ENCODE data around the gene PEDS1. TPM values are rescaled to one million over a fixed set of nuclear protein-coding genes. Genes with fewer than 3 reads are reported as not detected.
A peak's percentile ranks its signal among the peaks of the same experiment; 100 is the strongest.

PEDS1 gene
- total and polyA plus RNA-seq, 2 of the 13 experiments (the other 11 are each of a cell fraction or from before 2014, with no cell fraction given): 30.5 to 93.9 TPM

GRCh38 chr20:50172347-50173013 is 19.0 kb upstream of the PEDS1 start (continued):
- TF ChIP-seq ZNF639 (CRISPR knock-in tag; conservative IDR thresholded peaks at IDR 0.05): peak; percentile 68
- TF ChIP-seq ZNF7 (CRISPR knock-in tag; IDR thresholded peaks at IDR 0.05): no peak
- TF ChIP-seq THYN1 (CRISPR knock-in tag; IDR thresholded peaks at IDR 0.05; ENCODE audit: borderline replicate concordance, low read depth): no peak
- peak; percentile 95 for TF ChIP-seq ZNF280B (CRISPR knock-in tag; IDR thresholded peaks at IDR 0.05; ENCODE audit: borderline replicate concordance)
- TF ChIP-seq ZNF619 (CRISPR knock-in tag; IDR thresholded peaks at IDR 0.05): peak; percentile 99
- peak; percentile 89 for TF ChIP-seq ZNF800 (CRISPR knock-in tag; IDR thresholded peaks at IDR 0.05)
- no peak for TF ChIP-seq TIGD3 (CRISPR knock-in tag; IDR thresholded peaks at IDR 0.05; ENCODE audit: borderline replicate concordance)
- TF ChIP-seq HDAC1 (CRISPR knock-in tag; IDR thresholded peaks at IDR 0.05): peak; percentile 93
- TF ChIP-seq TCF7 (IDR thresholded peaks at IDR 0.05; ENCODE audit: low read depth): peak; percentile 21; the same call in 1 of the 2 replicates
- peak; percentile 92 for TF ChIP-seq THRA (CRISPR knock-in tag; IDR thresholded peaks at IDR 0.05; ENCODE audit: borderline replicate concordance)
- peak; percentile 80; the same call in 1 of the 2 replicates for TF ChIP-seq AHDC1 (CRISPR knock-in tag; IDR thresholded peaks at IDR 0.05; ENCODE audit: borderline replicate concordance)
- peak; percentile 93 for TF ChIP-seq ZNF556 (CRISPR knock-in tag; IDR thresholded peaks at IDR 0.05; ENCODE audit: borderline replicate concordance)
- no peak for TF ChIP-seq ZNF644 (CRISPR knock-in tag; IDR thresholded peaks at IDR 0.05; ENCODE audit: low read depth)
- peak; percentile 86; the same call in 1 of the 2 replicates for TF ChIP-seq GABPB1 (CRISPR knock-in tag; IDR thresholded peaks at IDR 0.05)
- no peak for TF ChIP-seq ZNF562 (CRISPR knock-in tag; IDR thresholded peaks at IDR 0.05; ENCODE audit: borderline replicate concordance)

Measured in HepG2 (cell line).